GM18498 (cell line): ENCODE results near the gene GALNT10.
A peak's percentile ranks its signal among the peaks of the same experiment; 100 is the strongest.

Experiments
- ATAC-seq: cut with Tn5 transposase; IDR thresholded peaks from one replicate; pipeline ENCODE4 v1.9.1; 2021; ENCODE audit warnings: mild to moderate bottlenecking, moderate library complexity; ENCODE audit not compliant: unreplicated experiment

GALNT10 gene

DNA sequence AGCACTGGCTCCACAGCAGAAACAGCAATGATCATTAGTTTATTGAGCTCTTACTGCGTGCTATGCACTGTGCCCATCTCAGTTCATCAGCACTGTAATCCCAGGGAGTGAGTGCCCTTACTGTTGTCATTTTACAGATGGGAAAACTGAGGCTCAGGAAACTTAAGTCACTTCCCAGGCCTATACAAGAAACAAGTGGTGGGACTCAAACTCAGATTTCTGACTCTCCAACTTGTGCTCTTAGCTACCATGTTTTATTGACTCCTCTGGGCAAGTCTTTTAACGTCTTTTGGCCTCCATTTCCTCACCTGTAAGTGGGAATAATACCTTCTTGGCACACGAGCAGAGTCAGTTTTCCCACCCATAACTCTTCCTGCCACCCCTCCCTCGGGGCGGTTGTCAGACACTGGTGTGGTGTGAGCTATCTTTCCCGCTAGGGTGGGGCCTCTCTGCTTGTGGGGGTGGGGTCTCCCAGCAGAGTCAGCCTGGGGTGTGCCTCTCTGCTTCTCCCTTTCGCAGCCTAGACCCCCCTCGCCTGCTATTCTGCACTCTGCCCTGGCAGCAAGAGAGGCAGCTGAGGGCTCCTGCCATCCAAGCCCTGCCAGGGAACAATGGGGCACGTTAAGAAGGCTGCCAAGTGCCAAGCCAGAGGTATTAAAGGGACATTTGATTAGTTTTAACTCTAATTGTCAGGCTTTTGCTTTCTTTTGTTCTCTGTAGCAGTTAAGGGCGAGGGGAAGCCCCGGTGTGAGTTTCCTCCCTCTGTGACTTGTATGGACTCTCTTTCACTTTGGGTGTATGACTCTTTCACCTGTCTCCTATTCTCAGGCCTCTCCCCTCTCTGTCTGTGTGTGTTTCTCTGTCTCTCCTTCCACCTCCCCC lies 12.1 kb downstream of the GALNT10 start:
- peak; percentile 93 for ATAC-seq

DNA sequence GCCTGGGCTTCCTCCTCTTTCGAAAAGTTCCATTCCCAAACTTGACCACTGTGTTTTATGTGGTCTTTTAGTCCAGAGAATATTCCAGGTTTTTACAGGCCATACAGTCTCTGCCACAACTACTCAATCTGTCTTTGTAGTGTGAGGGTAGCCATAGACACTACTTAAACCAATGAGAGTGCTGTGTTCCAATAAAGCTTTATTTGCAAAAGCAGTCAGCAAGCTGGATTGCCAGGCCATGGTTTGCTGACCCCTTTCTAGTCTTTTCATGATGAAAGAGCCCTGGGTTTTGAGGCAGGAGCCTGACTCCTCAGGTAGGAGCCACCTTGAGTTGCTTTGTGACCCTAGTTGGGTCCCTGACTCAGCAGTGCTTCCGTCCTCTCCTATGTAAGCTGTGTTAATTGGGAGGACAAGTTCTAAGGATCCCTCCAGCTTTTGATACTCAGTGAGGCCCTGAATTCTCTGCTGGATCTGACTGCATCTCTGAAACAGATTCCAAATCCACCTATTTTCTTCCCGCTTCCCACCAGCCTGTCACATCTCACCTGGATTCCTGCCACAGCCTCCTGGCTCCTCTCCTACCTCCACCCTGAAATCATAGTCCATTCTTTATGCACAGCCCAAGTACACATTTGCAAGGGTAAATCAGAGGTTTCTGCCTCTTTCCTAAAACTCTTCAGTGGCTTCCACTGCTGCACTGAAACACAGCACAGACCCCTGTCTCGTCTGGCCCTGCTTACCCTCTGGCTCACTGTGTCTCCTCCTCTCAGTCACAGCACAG lies 13.5 kb downstream of the GALNT10 start:
- no peak for ATAC-seq

DNA sequence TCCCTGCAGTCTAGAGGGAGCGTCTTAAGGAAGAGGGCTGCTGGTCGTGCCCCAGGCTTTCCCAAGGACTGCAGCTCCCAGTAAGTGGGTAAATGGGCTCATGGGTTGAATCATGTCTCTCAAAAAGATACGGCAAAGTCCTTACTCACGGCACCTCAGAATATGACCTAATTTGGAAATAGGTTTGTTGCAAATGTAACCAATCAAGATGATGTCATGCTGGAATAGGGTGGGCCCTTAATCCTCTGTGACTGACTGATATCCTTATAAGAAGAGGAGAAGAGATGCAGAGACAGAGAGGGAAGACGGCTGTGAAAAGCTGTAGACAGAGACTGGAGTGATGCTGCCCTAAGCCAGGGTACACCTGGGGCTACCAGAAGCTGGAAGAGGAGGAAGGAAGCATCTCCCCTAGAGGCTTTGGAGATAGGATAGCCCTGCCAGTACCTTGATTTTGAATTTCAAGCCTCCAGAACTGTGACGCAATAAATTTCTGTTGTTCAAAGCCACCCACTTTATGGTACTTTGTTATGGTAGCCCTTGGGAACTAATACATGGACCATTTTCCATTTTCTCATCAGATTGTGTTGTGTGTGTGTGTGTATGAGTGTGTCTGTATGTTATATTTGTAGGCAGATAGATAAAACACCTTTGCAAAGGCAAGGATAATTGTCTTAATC lies 15.0 kb downstream of the GALNT10 start:
- ATAC-seq: no peak

DNA sequence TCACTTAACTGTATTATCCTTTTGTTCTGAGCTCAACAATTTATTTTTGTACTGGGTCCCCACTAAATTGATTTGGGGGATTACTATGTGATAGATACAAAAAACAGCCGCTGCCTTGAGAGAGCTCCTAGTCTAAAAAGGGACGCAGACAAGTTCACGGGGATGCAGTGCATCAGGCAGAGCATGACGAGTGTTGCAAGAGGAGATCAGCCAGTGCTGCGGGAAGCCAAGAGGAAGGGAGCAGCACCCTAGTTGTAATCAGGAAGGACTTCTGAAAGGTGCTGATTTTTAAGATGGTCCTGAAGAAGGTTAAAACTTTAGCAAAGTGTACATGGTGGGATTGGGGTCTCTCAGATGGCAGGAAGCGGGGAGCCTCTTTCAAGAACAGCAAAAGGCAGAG lies 15.8 kb downstream of the GALNT10 start:
- ATAC-seq: no peak

DNA sequence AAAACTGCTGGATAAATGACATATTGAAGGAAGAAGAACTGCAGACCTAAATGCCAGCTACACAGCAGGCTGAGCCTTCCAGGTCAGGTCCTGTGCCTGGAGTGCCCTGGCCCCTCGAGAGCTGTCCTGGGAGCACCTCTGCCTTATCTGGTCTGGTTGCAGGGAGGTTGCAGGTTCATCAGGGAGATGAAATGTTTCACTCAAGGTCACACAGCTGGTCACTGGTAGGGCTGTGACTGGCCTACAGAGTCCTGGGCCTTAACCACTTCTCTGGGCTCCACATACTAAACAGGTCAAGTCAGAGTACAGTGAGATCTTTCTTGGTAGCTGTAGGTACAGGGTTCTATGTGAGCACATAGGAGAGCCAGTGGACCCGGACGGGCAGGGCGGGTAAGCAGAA lies 16.7 kb downstream of the GALNT10 start:
- ATAC-seq: no peak

DNA sequence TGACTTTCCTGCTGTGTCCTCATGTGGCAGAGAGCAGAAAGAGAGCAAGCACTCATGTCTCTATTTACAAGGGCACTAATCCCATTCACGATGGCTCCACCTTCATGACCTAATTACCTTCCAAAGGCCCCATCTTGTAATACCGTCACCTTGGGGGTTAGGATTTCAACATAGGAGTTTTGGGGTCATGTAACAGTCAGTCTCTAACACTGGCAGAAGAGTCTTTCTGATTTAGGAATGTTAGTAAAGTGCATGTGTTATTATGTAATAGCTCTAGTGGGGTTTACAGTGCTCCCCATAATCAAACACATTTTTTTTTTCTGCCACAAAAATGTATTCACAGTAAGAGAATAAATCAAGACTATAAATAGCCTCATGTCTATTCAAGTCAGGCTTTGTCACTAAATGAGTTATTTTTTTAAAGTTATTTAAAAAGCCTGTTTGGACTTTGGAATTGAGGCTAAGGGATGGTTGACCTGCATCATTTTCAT lies 19.1 kb downstream of the GALNT10 start:
- no peak for ATAC-seq

DNA sequence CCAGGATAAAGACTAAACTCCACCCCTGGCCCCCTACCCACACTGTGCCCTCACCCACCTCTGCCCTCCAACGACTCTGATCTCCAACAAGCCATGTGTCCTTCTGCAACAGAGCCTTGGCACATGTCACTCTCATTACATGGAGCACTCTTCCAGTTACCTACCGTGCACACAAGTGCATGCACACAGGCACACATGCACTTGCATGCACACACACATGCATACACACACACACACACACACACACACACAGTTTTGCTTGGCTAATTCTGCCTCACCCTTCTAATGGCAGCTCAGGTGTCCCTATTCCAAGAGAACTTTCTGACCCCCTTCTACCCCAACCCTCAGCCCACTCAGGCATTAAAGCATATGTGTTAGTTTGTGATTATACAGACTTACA lies 19.6 kb downstream of the GALNT10 start:
- ATAC-seq: no peak

DNA sequence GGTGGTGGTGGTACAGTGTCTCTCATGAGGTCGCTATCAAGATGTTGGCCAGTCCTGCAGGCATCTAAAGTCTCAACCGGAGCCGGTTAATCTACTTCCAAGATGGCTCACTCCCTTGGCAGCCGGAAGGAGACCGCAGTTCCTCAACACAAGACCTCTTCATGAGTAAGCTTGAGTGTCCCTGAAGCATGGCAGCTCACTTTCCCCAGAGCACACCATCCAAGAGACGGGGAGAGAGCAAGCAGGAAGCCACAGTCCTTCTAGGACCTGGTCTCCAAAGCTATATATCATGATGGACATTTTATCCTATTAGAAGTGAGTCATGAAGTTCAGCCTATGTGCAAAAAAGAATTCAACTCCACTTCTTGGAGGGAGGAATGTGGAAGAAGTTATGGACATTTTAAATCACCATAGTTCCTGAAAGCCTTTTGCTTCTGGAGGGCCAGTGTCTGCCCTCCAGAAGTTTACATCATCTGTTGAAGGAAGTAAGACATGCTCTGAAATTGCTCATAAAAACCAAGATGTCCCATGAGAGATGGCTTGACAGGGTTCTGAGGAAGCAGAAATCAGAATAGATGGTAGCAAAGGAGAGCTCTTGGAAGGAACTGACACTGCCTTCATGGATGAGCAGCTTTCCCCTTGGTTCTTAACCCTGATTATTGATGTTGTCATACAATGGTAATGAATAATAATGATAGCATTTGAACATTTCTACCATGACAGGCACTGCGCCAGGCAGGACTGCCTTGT lies 21.3 kb downstream of the GALNT10 start:
- no peak for ATAC-seq

DNA sequence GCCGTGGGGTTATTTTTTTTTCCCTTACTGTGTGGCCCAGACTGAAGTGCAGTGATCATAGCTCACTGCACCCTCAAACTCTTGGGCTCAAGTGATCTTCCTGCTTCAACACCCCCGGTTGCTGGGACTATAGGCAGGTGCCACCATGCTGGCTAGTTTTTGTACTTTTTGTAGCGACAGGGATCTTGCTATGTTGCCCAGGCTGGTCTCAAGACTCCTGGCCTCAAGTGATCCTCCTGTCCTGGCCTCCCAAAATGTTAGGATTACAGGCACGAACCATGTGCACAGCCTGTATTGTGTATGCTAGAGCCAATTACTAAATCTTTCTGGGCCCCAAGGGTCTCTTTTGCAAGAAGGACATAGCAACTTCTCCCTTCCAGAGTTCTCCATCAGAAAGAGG lies 23.1 kb downstream of the GALNT10 start:
- ATAC-seq: no peak

DNA sequence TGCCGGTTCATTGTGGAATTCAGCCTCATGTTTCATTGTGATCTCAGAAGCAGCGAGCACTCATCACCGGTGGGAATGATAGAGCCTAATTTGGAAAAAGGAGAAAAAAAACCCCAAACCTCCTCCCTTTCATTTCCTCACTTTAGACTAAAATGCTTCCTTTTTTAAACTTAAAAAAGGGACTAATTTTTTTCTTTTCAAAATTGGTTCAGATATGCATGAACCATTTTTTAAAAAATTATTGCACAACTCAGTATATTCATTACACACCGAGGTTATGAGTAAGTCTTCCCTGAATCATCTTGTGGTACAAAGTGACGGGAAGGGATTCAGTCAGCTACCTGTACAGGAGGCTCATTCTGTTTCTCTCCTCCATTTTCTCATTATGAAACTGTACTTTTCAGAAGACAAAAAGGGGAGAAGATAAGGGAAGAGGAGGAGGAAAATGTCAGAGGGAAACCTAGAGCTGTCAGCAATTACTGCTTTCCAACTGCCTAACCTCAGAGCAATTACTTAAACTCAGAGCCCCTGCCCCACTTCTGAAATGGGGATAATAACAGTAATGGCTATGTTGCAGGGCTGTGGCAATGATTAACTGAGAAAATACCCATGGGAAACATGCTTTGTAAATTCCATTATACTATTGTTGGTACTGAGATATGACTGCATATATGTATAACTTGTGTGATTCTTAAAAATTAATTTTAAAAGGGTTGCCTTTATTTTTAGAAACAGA lies 24.0 kb downstream of the GALNT10 start:
- no peak for ATAC-seq

DNA sequence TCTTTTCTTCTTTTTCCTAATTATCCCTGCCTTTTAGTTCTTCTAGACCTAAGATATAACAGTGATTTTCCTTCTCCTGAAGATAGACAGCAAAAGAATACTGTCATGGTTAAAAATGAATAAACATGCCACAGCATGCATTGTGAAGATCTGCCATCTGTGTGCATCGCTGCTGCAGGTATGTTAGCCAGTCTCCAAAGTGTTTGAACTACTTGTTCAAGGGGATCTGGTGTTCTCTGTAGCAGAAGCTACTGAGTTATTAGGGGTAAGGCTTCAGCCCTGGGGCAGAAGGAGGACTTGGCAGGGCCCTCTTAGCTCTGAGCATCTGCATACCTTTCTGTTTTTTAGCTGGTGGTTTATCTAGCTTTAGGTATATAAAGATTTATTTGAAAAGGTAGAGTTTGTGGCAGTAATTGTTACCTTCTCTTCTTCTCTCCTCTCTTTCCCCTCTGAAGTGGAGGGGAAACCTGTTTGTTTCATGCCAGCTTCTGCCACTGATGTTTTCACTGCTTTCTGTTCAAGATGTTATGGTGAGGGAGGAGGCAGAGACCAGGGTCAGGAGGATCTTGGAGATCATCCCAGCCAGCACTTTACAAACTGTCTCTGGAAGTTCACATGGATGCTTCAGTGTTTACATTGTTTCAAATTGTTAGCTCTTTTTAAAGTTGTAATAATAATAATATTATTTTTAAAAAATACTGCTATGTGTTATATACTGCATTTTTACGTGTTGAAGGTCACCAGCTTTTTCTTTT lies 25.2 kb downstream of the GALNT10 start:
- no peak for ATAC-seq

DNA sequence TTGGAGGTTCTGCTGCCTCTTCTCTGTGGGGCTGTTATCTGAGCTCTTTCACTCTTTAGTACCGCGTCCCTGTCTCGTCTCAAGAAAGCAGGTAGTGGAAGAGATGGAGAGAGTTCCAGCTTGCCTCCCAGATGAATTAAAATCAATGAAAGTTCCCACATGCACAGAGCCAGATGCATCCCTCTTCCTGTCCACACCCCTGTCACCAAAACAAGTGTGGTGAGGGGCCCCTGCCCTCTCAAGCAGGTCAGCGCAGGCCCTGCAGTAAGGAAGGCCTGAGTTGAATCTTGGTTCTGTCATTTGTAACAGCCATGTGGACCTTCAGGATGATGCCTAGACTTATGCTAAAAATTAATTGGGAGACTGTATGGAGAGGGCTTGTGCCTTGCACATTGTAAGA lies 26.9 kb downstream of the GALNT10 start:
- ATAC-seq: no peak

DNA sequence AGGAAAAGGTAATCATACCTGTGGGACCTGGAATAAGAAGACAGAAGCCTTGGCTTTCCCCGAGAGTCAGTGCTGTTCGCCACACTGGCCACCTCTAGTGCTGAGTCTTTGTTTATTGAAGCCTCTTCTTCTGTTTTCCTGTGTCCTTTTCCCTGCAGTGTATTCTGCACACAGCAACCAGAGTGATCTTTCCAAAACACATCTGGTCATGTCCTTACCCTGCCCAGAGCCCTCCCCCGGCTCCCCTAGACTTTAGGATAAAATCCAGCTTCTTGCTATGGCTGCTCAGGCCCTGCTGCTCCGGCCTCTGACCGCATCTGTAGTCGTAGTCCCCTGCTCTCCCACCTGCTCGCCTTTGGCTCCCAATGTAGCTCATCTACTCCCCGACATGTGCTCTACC lies 28.3 kb downstream of the GALNT10 start:
- no peak for ATAC-seq

DNA sequence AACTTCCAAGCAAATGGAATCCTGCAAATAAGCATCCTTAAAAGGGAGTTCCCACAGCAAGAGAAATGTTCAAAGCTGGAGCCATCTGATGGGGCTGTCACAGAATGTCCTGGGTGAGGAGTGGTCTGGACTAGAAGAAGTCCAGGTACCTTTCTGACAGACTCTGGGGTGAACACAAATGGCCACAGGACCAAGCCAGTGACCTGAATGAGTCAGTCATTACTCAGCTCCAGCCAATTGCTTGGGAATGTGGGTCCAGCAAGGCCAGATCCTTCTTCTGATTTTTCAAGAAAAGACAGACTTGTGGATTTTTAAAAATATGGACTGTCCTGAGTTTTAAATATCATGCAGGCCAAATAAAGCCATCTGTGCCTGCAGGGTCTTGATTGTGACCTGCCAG lies 30.1 kb downstream of the GALNT10 start:
- ATAC-seq: no peak

DNA sequence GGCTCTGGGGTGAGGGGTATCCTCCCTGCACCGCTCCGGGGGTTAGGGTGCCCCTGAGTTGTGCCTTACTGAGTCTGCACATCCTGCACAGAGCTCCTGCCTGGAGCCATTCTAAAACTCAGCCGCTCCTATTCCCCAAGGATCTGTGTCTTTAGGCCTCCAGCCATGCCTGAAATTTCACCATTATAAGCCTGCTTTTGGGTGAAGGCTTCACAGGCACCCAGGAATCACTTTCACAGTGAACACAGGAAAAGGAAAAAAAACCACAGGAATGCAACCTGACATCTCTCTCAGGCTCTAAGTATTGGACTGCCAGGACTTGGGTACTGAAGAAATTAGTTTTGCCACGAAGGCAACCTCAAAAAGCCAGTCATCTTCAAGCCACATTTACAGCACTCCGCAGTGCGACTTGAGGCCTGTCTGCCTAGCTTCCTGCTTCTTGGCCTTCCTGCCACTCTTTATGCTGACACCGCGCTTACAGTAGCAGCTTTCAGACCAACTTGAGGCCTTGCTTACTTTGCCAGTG lies 30.9 kb downstream of the GALNT10 start:
- ATAC-seq: peak; percentile 65

DNA sequence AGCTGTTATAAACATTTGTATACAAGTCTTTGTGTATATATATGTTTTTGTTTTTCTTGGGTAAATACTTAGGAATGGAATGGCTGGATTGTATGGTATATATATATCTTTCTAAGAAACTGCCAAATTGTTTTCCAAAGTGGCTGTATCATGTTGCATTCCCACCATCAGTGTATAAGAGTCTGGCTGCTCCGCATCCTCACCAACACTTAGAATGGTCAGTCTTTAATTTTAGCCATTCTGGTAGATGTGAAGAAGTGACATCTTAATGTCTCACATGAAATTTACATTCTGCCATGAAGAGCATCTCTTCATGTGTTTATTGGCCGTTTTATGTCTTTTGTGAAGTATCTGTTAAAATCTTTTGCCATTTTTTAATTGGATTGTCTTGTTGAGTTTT lies 31.9 kb downstream of the GALNT10 start:
- no peak for ATAC-seq

DNA sequence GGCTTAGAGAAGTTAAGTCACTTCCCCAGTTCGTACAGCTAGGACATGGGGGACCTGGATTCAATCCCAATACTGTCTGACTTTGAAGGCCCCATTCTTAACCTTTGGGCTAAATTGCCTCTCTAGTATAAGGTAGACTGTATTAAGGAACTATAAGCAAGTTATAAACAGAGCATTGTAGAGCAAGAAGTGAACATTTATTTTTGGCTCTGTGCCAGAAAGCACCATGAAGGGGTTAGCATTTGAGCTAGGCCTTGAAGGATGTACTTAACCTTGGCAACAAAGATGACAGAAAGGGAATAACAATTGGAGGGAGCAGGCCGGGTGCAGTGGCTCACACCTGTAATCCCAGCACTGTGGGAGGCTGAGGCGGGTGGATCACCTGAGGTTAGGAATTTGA lies 32.8 kb downstream of the GALNT10 start:
- no peak for ATAC-seq

DNA sequence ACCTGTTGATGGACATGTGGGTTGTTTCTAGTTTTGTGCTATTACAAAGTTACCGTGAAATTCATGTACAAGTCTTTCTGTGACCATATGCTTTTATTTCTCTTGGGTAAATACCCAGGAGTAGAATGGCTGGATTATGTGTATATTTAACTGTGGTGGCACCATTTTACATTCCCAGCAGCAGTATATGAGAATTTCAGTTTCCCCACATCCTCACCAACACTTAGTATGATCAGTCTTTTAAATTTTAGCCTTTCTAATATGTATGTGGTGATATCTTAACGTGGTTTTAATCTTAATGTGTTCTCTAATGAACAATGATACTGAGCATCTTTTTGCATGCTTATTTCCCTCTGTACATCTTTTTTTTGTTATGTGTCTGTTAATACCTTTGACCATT lies 36.6 kb downstream of the GALNT10 start:
- no peak for ATAC-seq

DNA sequence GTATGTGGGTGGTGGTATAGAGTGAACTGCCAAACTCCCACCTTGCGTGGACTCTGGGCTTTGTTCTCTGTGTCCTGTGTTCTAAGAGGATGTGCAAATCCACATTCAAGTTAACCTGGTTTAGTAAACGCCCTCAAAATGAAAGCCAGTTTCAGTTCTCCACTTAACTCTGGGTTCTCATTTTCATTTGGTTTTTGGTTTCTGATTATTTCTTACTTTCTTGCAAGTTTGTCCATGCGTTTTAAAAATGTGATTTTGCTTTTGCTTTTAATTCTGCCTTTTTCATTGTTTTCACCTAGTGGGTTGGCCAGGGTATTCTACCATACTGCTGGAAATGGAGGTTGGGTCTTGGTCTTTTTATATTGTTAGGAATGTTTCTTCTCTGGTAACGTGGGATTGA lies 38.2 kb downstream of the GALNT10 start:
- ATAC-seq: peak; percentile 94
